ENCODE results near the gene WASL.
"Not testable (repeated sequence)": the region's sequence is repeated elsewhere in the genome, so short reads cannot be mapped to it uniquely, and the experiment has no call there.

The WASL gene

GRCh38 chr7:123720527-123720926 lies 28.3 kb downstream of the WASL start:
- H3K27ac ChIP-seq (ENCODE audit: insufficient read depth, low read length, poor library complexity, severe bottlenecking); H3K4me1 ChIP-seq (ENCODE audit: control insufficient read depth, insufficient read depth, low read length, poor library complexity, severe bottlenecking); H3K36me3 ChIP-seq (ENCODE audit: control insufficient read depth, insufficient read depth, low read length); H3K9me3 ChIP-seq (ENCODE audit: control insufficient read depth, low read length); DNase-seq; H3K27me3 ChIP-seq (replicated peaks; ENCODE audit: control insufficient read depth, insufficient read depth, low read length, poor library complexity, severe bottlenecking); H3K4me3 ChIP-seq (ENCODE audit: insufficient read depth, low read depth, low read length, poor library complexity, severe bottlenecking): not testable (repeated sequence)

- no peak for DNase-seq
- no peaks in the 10 kb centered on the region for H3K9me3 ChIP-seq (ENCODE audit: control insufficient read depth, low read length)
- no peak overlapping the region for H3K4me3 ChIP-seq (ENCODE audit: insufficient read depth, low read depth, low read length, poor library complexity, severe bottlenecking)
- no peaks in the 10 kb centered on the region for H3K36me3 ChIP-seq (ENCODE audit: control insufficient read depth, insufficient read depth, low read length)
- no peaks in the 10 kb centered on the region for H3K4me1 ChIP-seq (ENCODE audit: control insufficient read depth, insufficient read depth, low read length, poor library complexity, severe bottlenecking)
- H3K27me3 ChIP-seq (replicated peaks; ENCODE audit: control insufficient read depth, insufficient read depth, low read length, poor library complexity, severe bottlenecking): no peaks in the 10 kb centered on the region
- H3K27ac ChIP-seq (ENCODE audit: insufficient read depth, low read length, poor library complexity, severe bottlenecking): no peak overlapping the region
These were observed 29.5 kb downstream of the WASL start for GRCh38 chr7:123719197-123719721.

- DNase-seq: no peak
- no peaks in the 10 kb centered on the region for H3K36me3 ChIP-seq (ENCODE audit: control insufficient read depth, insufficient read depth, low read length)
- H3K4me1 ChIP-seq (ENCODE audit: control insufficient read depth, insufficient read depth, low read length, poor library complexity, severe bottlenecking): no peaks in the 10 kb centered on the region
- no peaks in the 10 kb centered on the region for H3K27me3 ChIP-seq (replicated peaks; ENCODE audit: control insufficient read depth, insufficient read depth, low read length, poor library complexity, severe bottlenecking)
- no peak overlapping the region for H3K27ac ChIP-seq (ENCODE audit: insufficient read depth, low read length, poor library complexity, severe bottlenecking)
- no peaks in the 10 kb centered on the region for H3K9me3 ChIP-seq (ENCODE audit: control insufficient read depth, low read length)
- no peak overlapping the region for H3K4me3 ChIP-seq (ENCODE audit: insufficient read depth, low read depth, low read length, poor library complexity, severe bottlenecking)
These were observed 30.0 kb downstream of the WASL start for GRCh38 chr7:123718773-123719172.

- H3K4me3 ChIP-seq (ENCODE audit: insufficient read depth, low read depth, low read length, poor library complexity, severe bottlenecking): no peak overlapping the region
- DNase-seq: no peak
- no peaks in the 10 kb centered on the region for H3K27me3 ChIP-seq (replicated peaks; ENCODE audit: control insufficient read depth, insufficient read depth, low read length, poor library complexity, severe bottlenecking)
These were observed 31.1 kb downstream of the WASL start for GRCh38 chr7:123717689-123718088.

GRCh38 chr7:123716877-123717276 lies 31.9 kb downstream of the WASL start:
- H3K36me3 ChIP-seq (ENCODE audit: control insufficient read depth, insufficient read depth, low read length): no peaks in the 10 kb centered on the region
- no peaks in the 10 kb centered on the region for H3K9me3 ChIP-seq (ENCODE audit: control insufficient read depth, low read length)
- H3K27me3 ChIP-seq (replicated peaks; ENCODE audit: control insufficient read depth, insufficient read depth, low read length, poor library complexity, severe bottlenecking): no peaks in the 10 kb centered on the region
- H3K27ac ChIP-seq (ENCODE audit: insufficient read depth, low read length, poor library complexity, severe bottlenecking): no peak overlapping the region
- H3K4me1 ChIP-seq (ENCODE audit: control insufficient read depth, insufficient read depth, low read length, poor library complexity, severe bottlenecking): peaks cover 8% of the 10 kb centered on the region
- no peak for DNase-seq
- no peak overlapping the region for H3K4me3 ChIP-seq (ENCODE audit: insufficient read depth, low read depth, low read length, poor library complexity, severe bottlenecking)

More at GRCh38 chr7:123717689-123718088, 31.1 kb downstream of the WASL start:
- Histone ChIP-seq H3K9me3 (ENCODE audit: control insufficient read depth, low read length) (no peaks in the 10 kb centered on the region), H3K27ac (ENCODE audit: insufficient read depth, low read length, poor library complexity, severe bottlenecking) (no peak overlapping the region), H3K4me1 (ENCODE audit: control insufficient read depth, insufficient read depth, low read length, poor library complexity, severe bottlenecking) (peaks cover 5% of the 10 kb centered on the region), H3K36me3 (ENCODE audit: control insufficient read depth, insufficient read depth, low read length) (no peaks in the 10 kb centered on the region)

- Histone ChIP-seq H3K4me1 (ENCODE audit: control insufficient read depth, insufficient read depth, low read length, poor library complexity, severe bottlenecking) (peaks cover 8% of the 10 kb centered on the region), H3K36me3 (ENCODE audit: control insufficient read depth, insufficient read depth, low read length) (no peaks in the 10 kb centered on the region), H3K9me3 (ENCODE audit: control insufficient read depth, low read length) (no peaks in the 10 kb centered on the region), H3K27me3 (replicated peaks; ENCODE audit: control insufficient read depth, insufficient read depth, low read length, poor library complexity, severe bottlenecking) (no peaks in the 10 kb centered on the region), H3K4me3 (ENCODE audit: insufficient read depth, low read depth, low read length, poor library complexity, severe bottlenecking) (no peak overlapping the region), H3K27ac (ENCODE audit: insufficient read depth, low read length, poor library complexity, severe bottlenecking) (no peak overlapping the region)
- no peak for DNase-seq
These were observed 33.0 kb downstream of the WASL start for GRCh38 chr7:123715799-123716198.

- Histone ChIP-seq H3K4me1 (ENCODE audit: control insufficient read depth, insufficient read depth, low read length, poor library complexity, severe bottlenecking) (peaks cover 8% of the 10 kb centered on the region), H3K9me3 (ENCODE audit: control insufficient read depth, low read length) (no peaks in the 10 kb centered on the region), H3K4me3 (ENCODE audit: insufficient read depth, low read depth, low read length, poor library complexity, severe bottlenecking) (no peak overlapping the region), H3K36me3 (ENCODE audit: control insufficient read depth, insufficient read depth, low read length) (no peaks in the 10 kb centered on the region), H3K27ac (ENCODE audit: insufficient read depth, low read length, poor library complexity, severe bottlenecking) (no peak overlapping the region), H3K27me3 (replicated peaks; ENCODE audit: control insufficient read depth, insufficient read depth, low read length, poor library complexity, severe bottlenecking) (no peaks in the 10 kb centered on the region)
- DNase-seq: no peak
These were observed 33.6 kb downstream of the WASL start for GRCh38 chr7:123715198-123715597.

- no peak overlapping the region for H3K4me3 ChIP-seq (ENCODE audit: insufficient read depth, low read depth, low read length, poor library complexity, severe bottlenecking)
- H3K4me1 ChIP-seq (ENCODE audit: control insufficient read depth, insufficient read depth, low read length, poor library complexity, severe bottlenecking): peaks cover 8% of the 10 kb centered on the region
- H3K27me3 ChIP-seq (replicated peaks; ENCODE audit: control insufficient read depth, insufficient read depth, low read length, poor library complexity, severe bottlenecking): no peaks in the 10 kb centered on the region
- H3K27ac ChIP-seq (ENCODE audit: insufficient read depth, low read length, poor library complexity, severe bottlenecking): no peak overlapping the region
- no peaks in the 10 kb centered on the region for H3K36me3 ChIP-seq (ENCODE audit: control insufficient read depth, insufficient read depth, low read length)
- DNase-seq: no peak
- no peaks in the 10 kb centered on the region for H3K9me3 ChIP-seq (ENCODE audit: control insufficient read depth, low read length)
These were observed 34.3 kb downstream of the WASL start for GRCh38 chr7:123714296-123715080.

- Histone ChIP-seq H3K36me3 (ENCODE audit: control insufficient read depth, insufficient read depth, low read length) (peaks cover 2% of the 10 kb centered on the region), H3K27me3 (replicated peaks; ENCODE audit: control insufficient read depth, insufficient read depth, low read length, poor library complexity, severe bottlenecking) (no peaks in the 10 kb centered on the region), H3K27ac (ENCODE audit: insufficient read depth, low read length, poor library complexity, severe bottlenecking) (no peak overlapping the region), H3K4me1 (ENCODE audit: control insufficient read depth, insufficient read depth, low read length, poor library complexity, severe bottlenecking) (peaks cover 8% of the 10 kb centered on the region), H3K4me3 (ENCODE audit: insufficient read depth, low read depth, low read length, poor library complexity, severe bottlenecking) (no peak overlapping the region), H3K9me3 (ENCODE audit: control insufficient read depth, low read length) (no peaks in the 10 kb centered on the region)
- DNase-seq: no peak
These were observed 36.2 kb downstream of the WASL start for GRCh38 chr7:123712619-123713018.

GRCh38 chr7:123711832-123712293 lies 36.9 kb downstream of the WASL start:
- Histone ChIP-seq H3K27ac (ENCODE audit: insufficient read depth, low read length, poor library complexity, severe bottlenecking) (no peak overlapping the region), H3K27me3 (replicated peaks; ENCODE audit: control insufficient read depth, insufficient read depth, low read length, poor library complexity, severe bottlenecking) (no peaks in the 10 kb centered on the region), H3K4me1 (ENCODE audit: control insufficient read depth, insufficient read depth, low read length, poor library complexity, severe bottlenecking) (peaks cover 8% of the 10 kb centered on the region), H3K9me3 (ENCODE audit: control insufficient read depth, low read length) (no peaks in the 10 kb centered on the region), H3K36me3 (ENCODE audit: control insufficient read depth, insufficient read depth, low read length) (peaks cover 5% of the 10 kb centered on the region), H3K4me3 (ENCODE audit: insufficient read depth, low read depth, low read length, poor library complexity, severe bottlenecking) (no peak overlapping the region)
- DNase-seq: no peak
